Stimulated activated CD8-positive, alpha-beta memory T cell treated with anti-CD3 and anti-CD28 coated beads, Interleukin-7, amount 100 ng/mL, for 4 hours (primary cell): ENCODE data around the gene THRB.

ENCODE experiments used
- DNase-seq, 2 donors: peaks; one replicate each; pipeline ENCODE4 v3.0.0-alpha.2; 2020; ENCODE audit warnings: low read depth in 2 of 2

The THRB gene

GRCh38 chr3:24349367-24350019, 145.2 kb downstream of the THRB start:
- no peak for DNase-seq

DNA sequence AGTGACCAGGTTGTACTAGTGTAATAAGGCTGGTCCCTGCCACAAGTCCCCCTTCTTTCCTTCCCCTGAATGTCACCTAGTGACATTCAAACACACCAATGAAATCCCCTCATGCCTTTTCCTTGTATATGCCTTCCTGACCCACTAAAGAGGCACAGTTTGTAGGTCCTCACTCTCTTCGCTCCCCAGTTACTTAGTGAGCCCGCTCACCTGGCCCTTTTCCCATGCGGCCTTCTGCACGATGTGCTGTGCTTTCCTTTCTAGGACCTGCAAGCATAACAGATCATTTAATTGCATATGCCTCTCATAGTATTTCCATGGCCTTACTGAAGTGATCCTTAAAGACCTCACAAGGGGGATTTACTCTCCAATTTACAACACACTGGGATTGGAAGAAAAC, 146.3 kb downstream of the THRB start:
- DNase-seq = no peak

- DNase-seq = no peak
These were observed 149.7 kb downstream of the THRB start for GRCh38 chr3:24344784-24345439.

- no peak for DNase-seq
These were observed 151.4 kb downstream of the THRB start for GRCh38 chr3:24343084-24343783.

DNA sequence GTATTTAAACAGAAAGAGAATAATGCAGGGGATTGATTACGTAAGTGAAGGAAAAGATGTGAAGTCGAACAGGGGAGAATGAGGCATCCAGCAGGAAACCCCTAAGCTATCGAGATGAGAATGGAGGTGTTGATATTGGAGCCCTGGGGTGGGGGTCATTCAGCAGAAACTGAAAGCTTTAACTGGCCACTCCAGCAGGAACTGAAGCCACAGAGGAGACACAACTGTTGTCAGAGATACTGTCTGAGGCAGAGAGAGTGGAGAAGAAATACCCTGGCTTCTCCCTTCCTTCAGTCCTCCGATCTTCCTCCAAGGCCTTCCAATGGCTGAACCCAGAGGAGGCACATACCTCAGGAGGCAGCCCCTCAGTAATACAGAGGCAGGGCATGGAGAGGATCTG, 152.4 kb downstream of the THRB start:
- no peak for DNase-seq

DNA sequence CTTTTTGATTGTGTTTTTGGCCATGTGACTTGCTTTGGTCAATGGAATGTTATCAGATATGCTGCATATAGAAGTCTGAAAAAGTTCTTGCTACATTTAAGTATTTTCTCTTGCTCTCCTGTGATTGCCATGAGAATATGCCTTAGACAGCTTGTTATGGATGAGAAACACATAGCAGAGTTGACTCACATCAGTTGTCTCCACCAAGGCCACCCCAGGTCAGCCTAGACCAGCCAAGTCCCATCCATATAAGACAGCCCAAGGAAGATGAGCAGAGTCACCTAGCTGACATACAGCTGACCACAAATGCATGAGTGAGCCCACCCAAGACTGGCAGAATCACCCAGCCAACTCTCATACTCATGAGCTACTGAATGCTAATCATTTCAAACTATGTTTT, 153.0 kb downstream of the THRB start:
- DNase-seq = no peak

GRCh38 chr3:24340966-24341365, 153.7 kb downstream of the THRB start:
- no peak for DNase-seq

DNA sequence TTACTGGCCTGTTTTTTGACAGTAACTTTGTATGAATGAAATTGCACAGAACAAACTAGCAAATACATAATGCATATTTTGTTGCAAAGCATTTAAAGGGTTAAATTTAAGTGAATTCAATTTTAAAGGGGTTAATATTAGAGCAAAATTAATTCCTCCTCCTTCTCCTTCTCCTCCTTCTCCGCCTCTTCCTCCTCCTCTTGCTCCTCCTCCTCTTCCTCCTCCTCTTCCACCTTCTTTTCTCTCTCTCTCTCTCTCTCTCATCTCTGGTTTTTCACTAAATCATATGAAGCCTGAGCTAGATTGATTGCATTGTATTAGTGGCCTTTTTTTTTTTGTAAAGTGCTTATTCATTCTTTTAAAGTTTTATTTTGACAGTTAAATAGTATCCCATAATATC, 154.5 kb downstream of the THRB start:
- DNase-seq = no peak

DNA sequence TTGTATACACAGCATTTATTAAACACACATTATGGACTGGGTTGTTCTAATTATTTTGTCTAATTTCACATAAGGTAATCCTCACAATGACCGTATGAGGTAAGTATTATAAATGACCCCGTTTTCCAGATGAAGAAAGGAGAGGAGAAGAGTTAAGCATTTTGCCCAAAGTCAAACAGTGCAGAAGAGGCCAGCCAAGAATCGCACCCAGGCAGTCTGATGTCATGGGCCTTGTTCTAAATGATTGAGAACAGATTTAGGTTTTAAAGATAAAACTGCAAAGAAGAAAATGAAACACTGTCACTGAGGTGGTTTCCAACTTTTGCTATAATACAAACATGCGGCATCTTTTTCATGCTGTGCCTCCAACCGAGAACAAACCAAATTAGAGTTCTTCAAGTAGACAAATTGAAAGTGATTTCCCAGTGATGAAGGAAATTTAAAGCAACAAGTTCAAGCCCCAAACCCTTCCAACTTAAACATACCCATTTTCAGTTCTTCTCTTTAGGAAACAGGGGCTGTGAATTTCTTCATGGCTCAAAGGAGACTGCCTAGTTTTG, 155.3 kb downstream of the THRB start:
- DNase-seq = no peak

DNA sequence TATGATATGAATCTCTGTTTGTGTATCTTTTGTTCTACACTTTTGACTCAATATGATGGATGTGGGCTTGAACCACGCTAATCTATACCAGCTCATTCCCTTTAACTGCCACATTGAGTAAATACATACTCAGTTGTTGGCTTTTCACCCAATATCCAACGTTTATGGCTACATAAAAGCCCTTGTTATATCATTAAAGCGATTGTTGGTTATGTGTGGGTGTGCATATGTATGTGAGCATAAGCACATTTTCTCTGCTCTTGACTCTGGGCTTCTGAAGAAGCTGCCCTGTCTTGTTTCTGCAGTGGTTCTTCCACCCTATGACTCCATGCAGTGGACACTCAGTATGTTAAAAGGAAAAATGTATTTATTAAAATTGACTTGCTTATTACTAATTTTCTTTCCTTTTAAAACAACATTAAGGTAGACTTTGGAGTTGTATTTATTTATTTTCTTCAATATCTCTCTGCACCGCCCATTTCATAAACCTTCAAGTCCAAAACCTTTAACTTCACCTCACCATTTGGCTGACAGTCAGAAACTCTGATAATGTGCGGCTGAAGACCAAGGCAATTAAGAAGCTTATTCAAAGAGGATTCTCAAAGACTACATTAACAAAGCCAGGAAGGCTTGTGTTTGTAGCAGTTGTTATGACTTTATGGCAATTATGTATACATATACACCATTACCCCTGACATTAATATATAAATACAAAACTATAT, 156.1 kb downstream of the THRB start:
- DNase-seq = no peak

DNA sequence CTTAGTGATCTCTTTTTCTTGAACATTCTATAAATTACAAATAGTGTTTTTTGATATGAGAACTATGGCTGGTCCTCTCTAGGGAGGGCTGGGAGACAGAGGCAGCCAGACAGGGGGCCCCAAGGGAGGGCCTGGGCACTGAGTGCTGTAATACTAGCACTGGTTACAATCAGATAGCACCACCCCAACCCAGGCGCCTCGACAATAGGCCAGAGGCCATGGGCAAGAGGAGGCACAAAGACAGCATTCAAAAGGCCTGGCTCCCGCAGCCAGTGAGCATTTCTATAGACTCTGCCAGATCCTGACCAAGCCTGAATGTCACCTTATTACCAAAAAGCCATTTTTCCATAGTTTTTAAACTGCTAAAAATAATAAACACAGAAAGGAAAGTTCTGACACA, 158.5 kb downstream of the THRB start:
- DNase-seq = no peak

- DNase-seq = no peak
These were observed 162.6 kb downstream of the THRB start for GRCh38 chr3:24332092-24332491.

GRCh38 chr3:24323272-24323671, 171.4 kb downstream of the THRB start:
- no peak for DNase-seq

GRCh38 chr3:24320601-24321000, 174.0 kb downstream of the THRB start:
- DNase-seq = no peak

DNA sequence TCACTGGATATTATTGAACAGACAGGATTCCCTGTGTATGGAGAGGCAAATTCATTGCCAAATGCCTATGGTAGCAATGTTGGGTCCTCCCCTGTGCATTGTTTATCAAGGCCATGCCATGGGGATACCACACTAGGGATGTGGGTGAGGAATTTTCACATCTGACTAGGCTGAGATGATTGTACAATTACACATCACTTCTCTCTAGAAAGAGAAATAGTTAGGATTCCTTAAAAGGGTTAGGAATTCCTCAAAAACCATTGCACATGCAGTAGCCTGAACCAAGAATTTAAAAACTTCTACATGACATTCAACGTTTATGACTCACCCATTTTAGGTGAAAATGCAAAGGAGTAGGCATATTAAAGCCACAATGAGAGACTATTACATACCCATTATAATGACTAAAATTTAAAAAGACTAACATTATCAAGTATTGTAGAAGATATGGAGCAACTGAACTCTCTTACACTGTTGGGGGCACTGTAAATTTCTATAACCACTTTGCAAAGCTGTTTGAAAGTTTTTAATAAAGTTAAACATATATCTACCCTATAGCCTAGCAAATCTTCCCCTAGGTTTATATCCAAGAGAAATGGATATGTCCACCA, 175.9 kb downstream of the THRB start:
- DNase-seq = no peak

DNA sequence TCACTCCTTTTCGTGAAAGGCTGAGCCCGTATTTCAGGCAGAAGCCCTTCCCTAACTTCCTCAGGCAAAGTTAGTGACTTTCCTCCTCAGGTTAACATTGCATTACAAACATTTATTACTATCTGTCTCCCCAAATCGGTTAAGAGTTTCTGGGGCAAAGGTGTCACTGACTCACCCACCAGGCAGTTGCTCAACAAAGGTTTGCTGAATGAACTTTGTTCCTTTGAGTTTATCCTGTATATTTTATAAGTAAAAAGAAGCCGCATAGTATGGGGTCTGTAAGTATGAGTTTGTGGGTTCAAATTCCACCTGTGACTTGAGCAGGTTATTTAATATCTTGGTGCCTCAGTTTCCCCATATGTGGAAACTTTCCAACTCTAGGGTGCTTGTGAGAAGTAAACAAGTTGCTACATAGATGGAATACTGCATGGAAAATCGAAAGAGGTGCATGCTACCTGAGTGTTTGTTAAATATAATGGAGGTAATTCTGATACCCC, 177.7 kb downstream of the THRB start:
- no peak for DNase-seq

DNA sequence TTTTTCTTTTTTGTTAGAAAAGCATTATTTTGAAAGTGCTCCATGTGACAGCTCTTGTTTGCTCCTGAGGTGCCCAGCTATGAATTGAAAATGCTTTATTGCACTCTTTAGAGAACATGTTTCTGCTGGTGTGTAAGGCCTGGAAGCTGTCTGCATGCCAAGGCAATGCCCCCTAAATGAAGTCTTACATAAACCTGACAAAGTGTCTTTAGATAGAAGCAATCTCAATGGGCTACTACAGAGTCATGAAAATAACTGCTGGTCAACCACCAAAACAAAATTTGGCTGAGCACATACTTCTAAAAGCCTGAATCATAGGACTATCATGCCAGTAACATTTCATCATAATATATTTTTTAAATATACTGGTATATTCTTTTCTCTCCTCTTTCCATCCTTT, 178.7 kb downstream of the THRB start:
- DNase-seq = no peak

DNA sequence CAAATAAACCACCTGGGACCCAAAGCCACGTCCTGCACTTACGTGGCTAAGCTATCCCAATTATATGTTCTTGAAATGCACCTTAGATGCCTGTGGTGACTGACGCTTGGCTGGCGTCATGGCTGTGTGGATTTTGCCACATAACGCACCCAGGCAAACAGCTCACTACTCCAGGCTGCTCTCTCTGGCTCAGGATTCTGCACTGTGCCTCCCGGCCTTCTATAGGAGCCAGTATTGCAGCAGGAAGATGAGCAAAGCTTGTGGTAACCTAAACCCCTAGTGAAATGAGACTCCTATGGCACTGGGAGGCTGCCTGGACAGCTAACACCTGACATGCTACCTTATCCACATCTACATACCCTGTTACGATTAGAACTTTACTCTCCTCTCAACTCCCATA, 179.3 kb downstream of the THRB start:
- no peak for DNase-seq

GRCh38 chr3:24311881-24312280, 182.8 kb downstream of the THRB start:
- no peak for DNase-seq

DNA sequence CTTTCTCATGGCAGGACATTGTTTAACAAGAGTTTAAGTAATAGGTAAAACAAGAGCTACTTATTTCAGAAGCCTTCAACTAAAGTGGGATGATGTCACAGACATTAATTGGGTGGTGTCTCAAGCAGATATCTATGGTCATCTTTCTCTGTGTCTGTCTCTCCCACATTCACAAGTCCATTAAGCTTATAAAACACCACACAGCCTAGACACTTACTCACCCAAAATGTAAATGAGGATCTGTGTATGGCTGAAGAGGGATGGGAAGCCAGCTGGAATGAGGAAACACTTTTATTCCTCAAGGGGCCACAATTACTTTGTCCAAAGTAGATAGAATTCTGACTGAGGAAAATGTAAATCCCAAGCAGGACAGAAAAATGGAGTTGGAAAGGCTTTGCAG, 183.8 kb downstream of the THRB start:
- DNase-seq = no peak

- DNase-seq = no peak
These were observed 188.1 kb downstream of the THRB start for GRCh38 chr3:24306518-24306917.
